ENCODE data around the gene AP1M2. TPM values are rescaled to one million over a fixed set of nuclear protein-coding genes. Genes with fewer than 3 reads are reported as not detected.

Gene AP1M2
- polyA plus RNA-seq, 2 of the 4 experiments (the other 2 are of a cell fraction), result 17.4 to 53.1 TPM

DNA sequence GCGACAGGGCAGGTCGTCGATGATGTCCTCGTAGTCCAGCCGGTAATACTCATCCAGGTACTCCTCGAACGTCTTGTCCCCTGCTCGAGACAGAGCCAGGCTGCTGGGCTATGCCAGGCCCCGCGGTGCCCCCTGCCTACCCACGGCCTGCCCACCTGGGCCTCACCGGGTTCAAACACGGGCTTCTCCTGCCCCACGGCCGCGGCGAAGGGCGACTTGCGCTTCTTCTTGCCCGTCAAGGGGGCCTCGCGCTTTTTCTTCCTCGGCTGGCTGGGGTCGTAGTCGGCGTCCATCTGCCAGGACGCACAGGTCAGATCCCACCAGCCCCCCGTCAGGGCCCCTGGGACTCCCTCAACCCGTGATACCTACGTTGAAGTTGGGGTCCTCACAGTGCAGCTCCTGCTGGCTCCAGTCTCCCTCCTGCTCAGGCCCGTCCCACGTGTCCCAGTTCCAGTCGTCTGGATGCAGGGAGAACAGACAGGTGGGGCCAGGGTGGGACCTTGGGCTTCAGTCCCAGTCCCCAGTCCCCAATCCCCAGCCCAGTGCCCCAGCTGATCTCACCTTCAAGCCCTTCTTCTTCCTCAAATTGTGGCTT lies 29.4 kb downstream of the AP1M2 start:
- FAIRE-seq, result no peak
- H3K4me1 ChIP-seq, result no peaks in the 10 kb centered on the region
- no peak; a peak in 1 of 6 replicates for ATAC-seq
- 95% methylated on average over 33 of the region's 33 CpGs for WGBS (ENCODE audit: missing lambda C conversion rate)
- no peaks in the 10 kb centered on the region for H3K9me3 ChIP-seq
- no peak for DNase-seq (ENCODE audit: low read depth in 1 of 2, low spot score in 1 of 2)
- TF ChIP-seq, protein P1, sequence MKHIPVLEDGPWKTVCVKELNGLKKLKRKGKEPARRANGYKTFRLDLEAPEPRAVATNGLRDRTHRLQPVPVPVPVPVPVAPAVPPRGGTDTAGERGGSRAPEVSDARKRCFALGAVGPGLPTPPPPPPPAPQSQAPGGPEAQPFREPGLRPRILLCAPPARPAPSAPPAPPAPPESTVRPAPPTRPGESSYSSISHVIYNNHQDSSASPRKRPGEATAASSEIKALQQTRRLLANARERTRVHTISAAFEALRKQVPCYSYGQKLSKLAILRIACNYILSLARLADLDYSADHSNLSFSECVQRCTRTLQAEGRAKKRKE (CRISPR knock-in tag; IDR thresholded peaks at IDR 0.05; ENCODE audit: low read depth), result no peak
- no peak for TF ChIP-seq BHLHE40 (IDR thresholded peaks at IDR 0.05; ENCODE audit: low read depth, low read length)
- no peak for TF ChIP-seq JUN (IDR thresholded peaks at IDR 0.05)
- TF ChIP-seq, protein P2, sequence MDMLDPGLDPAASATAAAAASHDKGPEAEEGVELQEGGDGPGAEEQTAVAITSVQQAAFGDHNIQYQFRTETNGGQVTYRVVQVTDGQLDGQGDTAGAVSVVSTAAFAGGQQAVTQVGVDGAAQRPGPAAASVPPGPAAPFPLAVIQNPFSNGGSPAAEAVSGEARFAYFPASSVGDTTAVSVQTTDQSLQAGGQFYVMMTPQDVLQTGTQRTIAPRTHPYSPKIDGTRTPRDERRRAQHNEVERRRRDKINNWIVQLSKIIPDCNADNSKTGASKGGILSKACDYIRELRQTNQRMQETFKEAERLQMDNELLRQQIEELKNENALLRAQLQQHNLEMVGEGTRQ (IDR thresholded peaks at IDR 0.05), result no peak
- TF ChIP-seq, protein P3, sequence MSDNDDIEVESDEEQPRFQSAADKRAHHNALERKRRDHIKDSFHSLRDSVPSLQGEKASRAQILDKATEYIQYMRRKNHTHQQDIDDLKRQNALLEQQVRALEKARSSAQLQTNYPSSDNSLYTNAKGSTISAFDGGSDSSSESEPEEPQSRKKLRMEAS (IDR thresholded peaks at IDR 0.05), result no peak
- no peak for TF ChIP-seq CHD2 (IDR thresholded peaks at IDR 0.05; ENCODE audit: low read length, partially characterized antibody)
- TF ChIP-seq NFE2L2 (conservative IDR thresholded peaks at IDR 0.05; ENCODE audit: low read length), result no peak
- no peak for TF ChIP-seq ZSCAN20 (CRISPR knock-in tag; IDR thresholded peaks at IDR 0.05)
- no peak for TF ChIP-seq POLR2A (IDR thresholded peaks at IDR 0.05; ENCODE audit: low read length)
- TF ChIP-seq, protein P4, sequence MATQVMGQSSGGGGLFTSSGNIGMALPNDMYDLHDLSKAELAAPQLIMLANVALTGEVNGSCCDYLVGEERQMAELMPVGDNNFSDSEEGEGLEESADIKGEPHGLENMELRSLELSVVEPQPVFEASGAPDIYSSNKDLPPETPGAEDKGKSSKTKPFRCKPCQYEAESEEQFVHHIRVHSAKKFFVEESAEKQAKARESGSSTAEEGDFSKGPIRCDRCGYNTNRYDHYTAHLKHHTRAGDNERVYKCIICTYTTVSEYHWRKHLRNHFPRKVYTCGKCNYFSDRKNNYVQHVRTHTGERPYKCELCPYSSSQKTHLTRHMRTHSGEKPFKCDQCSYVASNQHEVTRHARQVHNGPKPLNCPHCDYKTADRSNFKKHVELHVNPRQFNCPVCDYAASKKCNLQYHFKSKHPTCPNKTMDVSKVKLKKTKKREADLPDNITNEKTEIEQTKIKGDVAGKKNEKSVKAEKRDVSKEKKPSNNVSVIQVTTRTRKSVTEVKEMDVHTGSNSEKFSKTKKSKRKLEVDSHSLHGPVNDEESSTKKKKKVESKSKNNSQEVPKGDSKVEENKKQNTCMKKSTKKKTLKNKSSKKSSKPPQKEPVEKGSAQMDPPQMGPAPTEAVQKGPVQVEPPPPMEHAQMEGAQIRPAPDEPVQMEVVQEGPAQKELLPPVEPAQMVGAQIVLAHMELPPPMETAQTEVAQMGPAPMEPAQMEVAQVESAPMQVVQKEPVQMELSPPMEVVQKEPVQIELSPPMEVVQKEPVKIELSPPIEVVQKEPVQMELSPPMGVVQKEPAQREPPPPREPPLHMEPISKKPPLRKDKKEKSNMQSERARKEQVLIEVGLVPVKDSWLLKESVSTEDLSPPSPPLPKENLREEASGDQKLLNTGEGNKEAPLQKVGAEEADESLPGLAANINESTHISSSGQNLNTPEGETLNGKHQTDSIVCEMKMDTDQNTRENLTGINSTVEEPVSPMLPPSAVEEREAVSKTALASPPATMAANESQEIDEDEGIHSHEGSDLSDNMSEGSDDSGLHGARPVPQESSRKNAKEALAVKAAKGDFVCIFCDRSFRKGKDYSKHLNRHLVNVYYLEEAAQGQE (IDR thresholded peaks at IDR 0.05), result no peak
- TF ChIP-seq, protein P5, sequence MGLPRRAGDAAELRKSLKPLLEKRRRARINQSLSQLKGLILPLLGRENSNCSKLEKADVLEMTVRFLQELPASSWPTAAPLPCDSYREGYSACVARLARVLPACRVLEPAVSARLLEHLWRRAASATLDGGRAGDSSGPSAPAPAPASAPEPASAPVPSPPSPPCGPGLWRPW (IDR thresholded peaks at IDR 0.05), result no peak
- no peak for TF ChIP-seq TFCP2L1 (CRISPR knock-in tag; IDR thresholded peaks at IDR 0.05)
- TF ChIP-seq TP53 (CRISPR knock-in tag; IDR thresholded peaks at IDR 0.05), result no peak
- no peak overlapping the region for H3K27ac ChIP-seq
- no peak overlapping the region for H3K4me3 ChIP-seq
- CTCF ChIA-PET, result interaction anchor here (1.0 to 2.0 kb wide), 3 partner anchors 14 to 74 kb away, joined by 3 to 6 read pairs (median 4); no protein-coding TSS in a partner anchor
- no peak overlapping the region for H3K4me2 ChIP-seq
- POLR2A ChIA-PET, result no interaction called here

DNA sequence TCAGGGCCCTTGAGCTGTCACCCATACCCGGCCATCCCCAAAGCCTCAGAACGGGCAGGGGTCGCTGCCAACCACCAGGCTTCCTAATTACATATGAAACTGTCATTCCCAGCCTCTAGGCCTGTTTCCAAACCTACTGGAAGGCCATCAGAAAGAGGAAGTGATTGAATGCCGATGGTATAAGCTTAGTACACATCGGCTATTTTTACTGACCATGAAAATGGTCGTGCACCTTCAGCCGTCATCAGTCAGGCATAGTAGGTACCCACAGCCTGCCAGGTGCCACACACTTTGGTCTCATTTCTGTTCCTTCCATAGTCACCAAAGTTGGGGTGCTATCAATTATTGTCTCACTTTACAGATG lies 31.5 kb downstream of the AP1M2 start:
- FAIRE-seq (no peak), DNase-seq (ENCODE audit: low read depth in 1 of 2, low spot score in 1 of 2) (no peak), ATAC-seq (no peak)
- Histone ChIP-seq H3K9me3 (no peaks in the 10 kb centered on the region), H3K4me3 (no peak overlapping the region), H3K4me2 (no peak overlapping the region), H3K4me1 (no peaks in the 10 kb centered on the region), H3K27ac (no peak overlapping the region)
- WGBS (ENCODE audit: missing lambda C conversion rate), result 92% methylated on average over 7 of the region's 7 CpGs
- TF ChIP-seq HOXB5 (CRISPR knock-in tag; IDR thresholded peaks at IDR 0.05) (no peak), ZFP36 (IDR thresholded peaks at IDR 0.05; ENCODE audit: borderline replicate concordance, partially characterized antibody) (no peak), HEYL (CRISPR knock-in tag; IDR thresholded peaks at IDR 0.05) (no peak), RCOR1 (IDR thresholded peaks at IDR 0.05; ENCODE audit: low read depth, low read length) (no peak), HOXA7 (CRISPR knock-in tag; IDR thresholded peaks at IDR 0.05) (no peak), ZC3H11A (IDR thresholded peaks at IDR 0.05) (no peak), SREBF2 (IDR thresholded peaks at IDR 0.05) (no peak), ZNF302 (CRISPR knock-in tag; IDR thresholded peaks at IDR 0.05) (no peak), NPAS2 (CRISPR knock-in tag; IDR thresholded peaks at IDR 0.05; ENCODE audit: borderline replicate concordance) (no peak), KDM1A (IDR thresholded peaks at IDR 0.05; ENCODE audit: low read depth) (no peak), CBX2 (IDR thresholded peaks at IDR 0.05; ENCODE audit: borderline replicate concordance, low read depth) (no peak), BHLHE40 (IDR thresholded peaks at IDR 0.05; ENCODE audit: low read depth, low read length) (no peak), CBX8 (IDR thresholded peaks at IDR 0.05) (no peak), FOXS1 (CRISPR knock-in tag; IDR thresholded peaks at IDR 0.05) (no peak), POLR2A (IDR thresholded peaks at IDR 0.05; ENCODE audit: low read length) (no peak)
- TF ChIP-seq, protein P6, sequence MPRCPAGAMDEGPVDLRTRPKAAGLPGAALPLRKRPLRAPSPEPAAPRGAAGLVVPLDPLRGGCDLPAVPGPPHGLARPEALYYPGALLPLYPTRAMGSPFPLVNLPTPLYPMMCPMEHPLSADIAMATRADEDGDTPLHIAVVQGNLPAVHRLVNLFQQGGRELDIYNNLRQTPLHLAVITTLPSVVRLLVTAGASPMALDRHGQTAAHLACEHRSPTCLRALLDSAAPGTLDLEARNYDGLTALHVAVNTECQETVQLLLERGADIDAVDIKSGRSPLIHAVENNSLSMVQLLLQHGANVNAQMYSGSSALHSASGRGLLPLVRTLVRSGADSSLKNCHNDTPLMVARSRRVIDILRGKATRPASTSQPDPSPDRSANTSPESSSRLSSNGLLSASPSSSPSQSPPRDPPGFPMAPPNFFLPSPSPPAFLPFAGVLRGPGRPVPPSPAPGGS (IDR thresholded peaks at IDR 0.05), result no peak
- TF ChIP-seq, protein P7, sequence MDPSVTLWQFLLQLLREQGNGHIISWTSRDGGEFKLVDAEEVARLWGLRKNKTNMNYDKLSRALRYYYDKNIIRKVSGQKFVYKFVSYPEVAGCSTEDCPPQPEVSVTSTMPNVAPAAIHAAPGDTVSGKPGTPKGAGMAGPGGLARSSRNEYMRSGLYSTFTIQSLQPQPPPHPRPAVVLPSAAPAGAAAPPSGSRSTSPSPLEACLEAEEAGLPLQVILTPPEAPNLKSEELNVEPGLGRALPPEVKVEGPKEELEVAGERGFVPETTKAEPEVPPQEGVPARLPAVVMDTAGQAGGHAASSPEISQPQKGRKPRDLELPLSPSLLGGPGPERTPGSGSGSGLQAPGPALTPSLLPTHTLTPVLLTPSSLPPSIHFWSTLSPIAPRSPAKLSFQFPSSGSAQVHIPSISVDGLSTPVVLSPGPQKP (IDR thresholded peaks at IDR 0.05; ENCODE audit: low read depth, low read length), result no peak
- POLR2A ChIA-PET, result no interaction called here
- CTCF ChIA-PET, result interaction anchor here (1.3 to 1.8 kb wide), 2 partner anchors 11 to 12 kb away, joined by 3 read pairs; no protein-coding TSS in a partner anchor
